OCI-LY7 (cell line): ENCODE measurements around the gene SMARCA2. TPM values are rescaled to one million over a fixed set of nuclear protein-coding genes. Genes with fewer than 3 reads are reported as not detected.

Source experiments
- BruUV-seq: library from RNA; stranded (reverse); fragments of 400-500 nt; replicated peaks from 2 replicates; lab custom pipeline; 2021; lab: Mats Ljungman, UMichigan
- CTCF ChIA-PET: fragments of 300-600 bp; sonication (Branson Sonifier 250); formaldehyde crosslinking; loops from one replicate; lab custom pipeline; 2022; ENCODE audit warnings: antibody characterized with exemption; ENCODE audit not compliant: unreplicated experiment; lab: Charles Lee
- POLR2A ChIA-PET: fragments of 300-600 bp; sonication (Branson Sonifier 250); formaldehyde crosslinking; loops from one replicate; lab custom pipeline; 2022; ENCODE audit warnings: antibody characterized with exemption; lab: Charles Lee
- DNase-seq: peaks from one replicate; pipeline ENCODE4 v3.0.0-alpha.2; 2015; ENCODE audit warnings: low spot score
- H2AFZ ChIP-seq: fragments of 200-600 bp; sonication (generic), shearing (Covaris generic); 2 replicates; pipeline ENCODE4 v1.6.1; 2014; ENCODE audit warnings: mild to moderate bottlenecking, antibody characterized with exemption, low read length, moderate library complexity
- H3K27ac ChIP-seq: fragments of 200-600 bp; sonication (generic); 2 replicates; pipeline ENCODE4 v1.5.1; 2014; ENCODE audit warnings: mixed run types, low read depth, mild to moderate bottlenecking, moderate library complexity, low read length, inconsistent platforms; ENCODE audit not compliant: poor library complexity, severe bottlenecking
- H3K36me3 ChIP-seq: fragments of 200-600 bp; sonication (generic); 2 replicates; pipeline ENCODE4 v1.6.1; 2014; ENCODE audit warnings: mild to moderate bottlenecking, antibody characterized with exemption, low read length, moderate library complexity, mixed read lengths; ENCODE audit not compliant: insufficient read depth
- H3K4me1 ChIP-seq: fragments of 200-600 bp; sonication (generic); 2 replicates; pipeline ENCODE4 v1.5.1; 2014; ENCODE audit warnings: mild to moderate bottlenecking, low read length; ENCODE audit not compliant: insufficient read depth, poor library complexity, severe bottlenecking
- H3K4me2 ChIP-seq: fragments of 200-600 bp; sonication (generic); 2 replicates; pipeline ENCODE4 v1.6.1; 2014; ENCODE audit warnings: mild to moderate bottlenecking, low read length
- H3K4me3 ChIP-seq: fragments of 200-600 bp; sonication (generic); 2 replicates; pipeline ENCODE4 v1.5.1; 2014; ENCODE audit warnings: mild to moderate bottlenecking, low read depth, low read length; ENCODE audit not compliant: poor library complexity, severe bottlenecking
- H3K79me2 ChIP-seq: fragments of 200-600 bp; sonication (generic); 2 replicates; pipeline ENCODE4 v1.6.1; 2016; ENCODE audit warnings: low read depth, mild to moderate bottlenecking, low read length, moderate library complexity, mixed read lengths; ENCODE audit not compliant: insufficient read depth
- H3K9me2 ChIP-seq: fragments of 200-600 bp; sonication (generic); 2 replicates; pipeline ENCODE4 v1.6.1; 2016; ENCODE audit warnings: mild to moderate bottlenecking, low read length, mixed read lengths; ENCODE audit not compliant: insufficient read depth
- H3K9me3 ChIP-seq: fragments of 200-600 bp; sonication (generic); 2 replicates; pipeline ENCODE4 v1.6.1; 2014; ENCODE audit warnings: mild to moderate bottlenecking, mixed run types, low read length, mixed read lengths
- H4K20me1 ChIP-seq: fragments of 200-600 bp; sonication (generic); 2 replicates; pipeline ENCODE4 v1.6.1; 2014; ENCODE audit warnings: mild to moderate bottlenecking, antibody characterized with exemption, low read length, moderate library complexity, mixed read lengths; ENCODE audit not compliant: insufficient read depth
- EZH2phosphoT487 ChIP-seq: fragments of 200-600 bp; sonication (generic); IDR thresholded peaks from 2 replicates; pipeline ENCODE4 v1.6.1; 2018; ENCODE audit warnings: low read depth, borderline replicate concordance, mild to moderate bottlenecking, mixed run types, antibody characterized with exemption, low read length, moderate library complexity, mixed read lengths
- intact Hi-C: fragments of 100-400 bp; cut with micrococcal nuclease; formaldehyde crosslinking; loops from one replicate; pipeline ENCODE4 v1.10.0; 2022; ENCODE audit not compliant: unreplicated experiment
- total RNA-seq, 2 experiments: library from RNA; depleted of rRNA in 1 of 2; stranded (reverse); fragments of >200 nt in 1 of 2; shearing (Covaris generic) in 1 of 2; gene quantifications; 2 replicates each; pipeline ENCODE4 v1.2.3, GENCODE V29; 2014 to 2022
- TF ChIP-seq, protein P1 (sequence below): fragments of 200-600 bp; sonication (generic); conservative IDR thresholded peaks from 2 replicates; pipeline ENCODE4 v1.5.1; 2014; ENCODE audit warnings: mild to moderate bottlenecking, antibody characterized with exemption, low read length, moderate library complexity, mixed read lengths

The SMARCA2 gene
- total RNA-seq, 2 experiments from 2014 or later, result 54.8 to 80.6 TPM

DNA sequence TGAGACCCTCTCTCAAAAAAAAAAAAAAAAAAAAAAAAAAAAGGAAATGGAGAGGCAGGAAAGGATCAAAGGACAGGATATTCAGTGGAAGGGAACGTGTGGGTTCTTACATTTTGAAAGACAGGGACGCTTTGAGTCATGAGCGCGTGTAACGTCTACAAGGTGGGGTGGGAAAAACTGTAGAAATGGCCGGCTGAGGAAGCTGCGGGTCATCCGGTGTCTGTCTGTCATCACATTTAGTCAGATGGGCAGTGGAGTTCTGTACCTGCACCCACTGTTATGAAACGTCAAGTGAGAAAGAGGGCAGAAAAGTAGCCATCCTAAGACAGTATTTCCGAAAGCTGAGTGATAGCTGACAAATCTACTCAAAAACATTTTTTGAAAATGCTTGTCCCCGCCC is 159.8 kb downstream of the SMARCA2 start:
- H3K27ac ChIP-seq, result no peak overlapping the region
- POLR2A ChIA-PET, result interaction anchor here (0.5 kb wide), 1 partner anchor 145 kb away, joined by 5 read pairs; no protein-coding TSS in a partner anchor
- intact Hi-C loops, result no loop called here

DNA sequence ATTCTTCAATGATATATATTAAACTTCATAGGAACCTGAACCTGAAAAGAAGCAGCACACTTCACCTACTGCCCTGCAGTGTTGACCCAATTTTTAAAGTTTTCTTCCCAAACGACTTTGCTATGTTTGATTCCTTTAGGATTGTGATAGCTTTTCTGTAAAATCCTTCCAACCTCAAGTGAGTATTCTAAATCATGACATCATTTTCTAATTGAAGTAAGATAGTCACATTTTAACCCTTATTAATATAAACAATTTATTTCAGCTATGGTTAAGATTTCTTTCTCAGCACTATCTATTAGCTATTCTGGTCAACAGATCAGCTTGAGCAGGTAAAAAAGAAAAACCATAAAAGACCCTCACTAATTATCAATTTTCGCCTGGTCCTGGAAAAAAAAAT is 162.0 kb downstream of the SMARCA2 start:
- Histone ChIP-seq H3K36me3 (no peaks in the 10 kb centered on the region; the same call in none of the 2 replicates), H3K9me3 (no peaks in the 10 kb centered on the region), H4K20me1 (no peaks in the 10 kb centered on the region), H3K4me3 (no peak overlapping the region), H3K27ac (no peak overlapping the region), H3K79me2 (no peaks in the 10 kb centered on the region), H3K4me1 (no peaks in the 10 kb centered on the region), H2AFZ (no peak overlapping the region), H3K4me2 (no peak overlapping the region), H3K9me2 (no peaks in the 10 kb centered on the region)
- CTCF ChIA-PET, result no interaction called here
- DNase-seq, result no peak
- TF ChIP-seq, protein P1, sequence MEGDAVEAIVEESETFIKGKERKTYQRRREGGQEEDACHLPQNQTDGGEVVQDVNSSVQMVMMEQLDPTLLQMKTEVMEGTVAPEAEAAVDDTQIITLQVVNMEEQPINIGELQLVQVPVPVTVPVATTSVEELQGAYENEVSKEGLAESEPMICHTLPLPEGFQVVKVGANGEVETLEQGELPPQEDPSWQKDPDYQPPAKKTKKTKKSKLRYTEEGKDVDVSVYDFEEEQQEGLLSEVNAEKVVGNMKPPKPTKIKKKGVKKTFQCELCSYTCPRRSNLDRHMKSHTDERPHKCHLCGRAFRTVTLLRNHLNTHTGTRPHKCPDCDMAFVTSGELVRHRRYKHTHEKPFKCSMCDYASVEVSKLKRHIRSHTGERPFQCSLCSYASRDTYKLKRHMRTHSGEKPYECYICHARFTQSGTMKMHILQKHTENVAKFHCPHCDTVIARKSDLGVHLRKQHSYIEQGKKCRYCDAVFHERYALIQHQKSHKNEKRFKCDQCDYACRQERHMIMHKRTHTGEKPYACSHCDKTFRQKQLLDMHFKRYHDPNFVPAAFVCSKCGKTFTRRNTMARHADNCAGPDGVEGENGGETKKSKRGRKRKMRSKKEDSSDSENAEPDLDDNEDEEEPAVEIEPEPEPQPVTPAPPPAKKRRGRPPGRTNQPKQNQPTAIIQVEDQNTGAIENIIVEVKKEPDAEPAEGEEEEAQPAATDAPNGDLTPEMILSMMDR, result no peak
- no peak for TF ChIP-seq EZH2phosphoT487
- POLR2A ChIA-PET, result interaction anchor here (0.7 to 1.7 kb wide), 5 partner anchors 9 to 45 kb away, joined by 3 to 5 read pairs (median 4); no protein-coding TSS in a partner anchor
- BruUV-seq, result no TSS peak
- intact Hi-C loops, result no loop called here

More for the DNA sequence above, 159.8 kb downstream of the SMARCA2 start:
- Histone ChIP-seq H3K9me3 (no peaks in the 10 kb centered on the region), H4K20me1 (no peaks in the 10 kb centered on the region), H3K9me2 (no peaks in the 10 kb centered on the region), H3K4me1 (no peaks in the 10 kb centered on the region), H3K79me2 (no peaks in the 10 kb centered on the region), H2AFZ (no peak overlapping the region), H3K4me2 (no peak overlapping the region), H3K4me3 (no peak overlapping the region), H3K36me3 (peaks cover 15% of the 10 kb centered on the region)
- no TSS peak for BruUV-seq
- TF ChIP-seq, protein P1, result no peak
- TF ChIP-seq EZH2phosphoT487, result no peak
- CTCF ChIA-PET, result no interaction called here
- DNase-seq, result no peak

DNA sequence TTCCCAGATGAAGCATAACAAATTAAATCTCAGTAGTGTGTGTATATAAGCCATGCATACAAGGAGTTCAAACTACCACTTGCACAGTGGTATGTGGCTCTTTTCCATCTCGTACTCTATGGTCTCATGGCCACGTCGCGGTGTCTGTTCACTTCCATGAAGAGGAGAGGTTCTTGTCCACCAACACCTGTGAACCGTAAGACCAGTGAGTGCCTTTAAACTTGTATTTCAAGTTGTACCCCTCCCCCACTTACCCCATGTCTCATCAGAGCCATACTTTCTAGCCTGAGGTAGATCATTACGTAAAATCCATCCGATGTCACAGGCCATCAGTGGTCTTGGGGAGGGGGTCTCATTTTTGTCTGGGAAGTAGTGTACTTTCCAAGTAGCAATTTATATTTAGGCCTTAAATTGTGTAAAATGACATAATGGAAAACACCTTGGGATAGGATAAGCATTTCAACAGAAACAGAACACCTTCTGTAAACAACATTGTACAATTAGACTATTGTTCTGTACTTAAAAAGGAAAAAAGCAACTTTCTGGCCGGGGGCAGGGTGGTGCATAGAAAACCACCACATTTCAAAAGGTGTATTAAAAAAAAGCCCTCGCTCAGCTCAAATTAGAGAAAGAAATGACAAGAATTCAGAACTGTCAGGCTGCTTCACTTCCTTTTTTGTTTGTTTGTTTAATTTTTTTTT is 163.0 kb downstream of the SMARCA2 start:
- H4K20me1 ChIP-seq, result no peaks in the 10 kb centered on the region
- H3K27ac ChIP-seq, result no peak overlapping the region
- H3K9me2 ChIP-seq, result no peaks in the 10 kb centered on the region
- TF ChIP-seq EZH2phosphoT487, result no peak
- TF ChIP-seq, protein P1, result no peak
- no TSS peak for BruUV-seq
- H3K9me3 ChIP-seq, result no peaks in the 10 kb centered on the region
- H3K4me2 ChIP-seq, result no peak overlapping the region
- H2AFZ ChIP-seq, result no peak overlapping the region
- H3K79me2 ChIP-seq, result no peaks in the 10 kb centered on the region
- intact Hi-C loops, result no loop called here
- peaks cover 3% of the 10 kb centered on the region; the same call in 1 of the 2 replicates for H3K36me3 ChIP-seq
- no peaks in the 10 kb centered on the region for H3K4me1 ChIP-seq
- DNase-seq, result no peak
- ChIA-PET CTCF (interaction anchor here (0.5 to 0.9 kb wide), 2 partner anchors 34 to 62 kb away, joined by 3 read pairs; no protein-coding TSS in a partner anchor), POLR2A (interaction anchor here (0.6 to 1.7 kb wide), 7 partner anchors 10 to 480 kb away, joined by 3 to 5 read pairs (median 4); no protein-coding TSS in a partner anchor)
- no peak overlapping the region for H3K4me3 ChIP-seq
